DMS114 treated with DMSO at 0.1 percent for 48 hours (cell line): ENCODE results near the gene CDC7.

Experiments used
- DNase-seq: peaks from one replicate; lab custom pipeline; 2025; ENCODE audit not compliant: unreplicated experiment; lab: John Stamatoyannopoulos, UW

CDC7 gene

DNA sequence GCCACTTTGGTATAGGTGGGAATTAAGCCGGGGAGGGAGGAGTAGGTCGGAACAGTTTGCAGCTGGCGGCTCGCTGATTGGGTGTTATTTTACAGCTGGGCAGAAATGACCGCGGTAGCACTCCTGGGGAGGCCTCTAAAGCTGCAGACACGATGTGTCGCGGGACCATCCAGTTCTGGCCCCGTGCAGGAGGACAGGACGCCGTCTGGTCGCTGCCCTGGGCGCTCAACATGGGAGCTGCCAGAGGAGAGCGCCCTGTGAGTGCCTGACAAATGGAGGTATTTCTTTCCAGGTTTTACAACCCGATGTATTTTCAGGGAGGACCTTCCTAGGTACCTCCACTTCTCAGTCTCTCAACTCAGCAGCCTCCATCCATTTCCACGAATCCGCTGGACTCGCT lies 46.2 kb downstream of the CDC7 start:
- no peak for DNase-seq

GRCh38 chr1:91548376-91549040 lies 47.9 kb downstream of the CDC7 start:
- DNase-seq: no peak

GRCh38 chr1:91549041-91549735 lies 48.5 kb downstream of the CDC7 start:
- DNase-seq: no peak

DNA sequence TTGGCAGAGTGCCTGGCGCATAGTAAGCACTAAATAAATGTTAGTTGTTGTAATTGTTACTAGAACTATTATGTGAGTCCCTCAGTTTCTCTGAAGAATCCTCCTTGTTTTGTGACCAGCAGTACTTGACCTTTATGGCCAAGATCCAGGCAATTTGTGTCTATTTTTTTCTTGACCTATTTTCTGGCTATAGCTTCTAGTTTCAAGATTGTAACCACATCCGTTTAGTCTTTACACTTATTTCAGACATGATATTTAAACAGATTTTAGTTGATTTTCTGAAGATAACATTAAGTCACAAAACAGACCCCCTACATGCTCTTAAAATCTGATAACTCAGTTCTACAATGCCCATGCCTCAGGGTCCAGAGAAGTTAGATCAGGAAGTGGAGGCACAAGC lies 50.3 kb downstream of the CDC7 start:
- DNase-seq: no peak

DNA sequence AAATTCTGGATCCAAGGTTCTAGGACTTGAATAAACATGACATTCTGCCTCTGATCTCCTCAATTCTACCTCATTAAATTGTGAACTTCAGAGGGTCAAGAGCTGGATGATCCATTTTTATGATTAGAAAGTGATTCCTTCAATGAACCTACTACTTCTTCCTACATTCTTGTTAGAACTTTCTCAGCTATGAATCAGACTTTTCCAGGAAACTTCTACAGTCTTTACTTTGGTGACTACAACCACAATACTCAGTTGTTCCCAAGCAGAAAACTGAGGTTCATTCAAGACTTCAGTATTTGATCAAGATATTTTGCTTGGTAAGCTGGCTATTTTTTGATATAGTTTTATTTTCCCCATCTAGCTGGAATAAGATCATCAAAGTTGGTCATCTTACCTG lies 51.4 kb downstream of the CDC7 start:
- no peak for DNase-seq

DNA sequence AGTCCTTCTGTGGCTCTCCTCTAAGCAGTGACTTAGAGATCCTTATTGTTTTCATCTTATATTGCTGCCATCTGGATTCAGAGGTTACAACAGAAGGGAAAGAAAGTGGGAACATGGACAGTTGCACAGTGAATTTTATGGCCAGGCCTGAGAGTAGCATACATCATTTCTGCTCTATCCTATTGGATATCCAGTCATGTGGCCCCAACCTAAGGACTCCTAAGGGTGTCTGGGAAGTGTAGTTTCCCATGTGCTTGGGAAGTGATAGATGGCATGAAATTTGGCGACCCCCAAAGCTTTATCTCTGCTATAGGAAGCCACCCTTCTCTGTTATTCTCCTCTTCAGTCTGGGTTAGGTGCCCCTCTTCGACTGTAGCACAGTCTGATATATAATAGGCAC lies 51.9 kb downstream of the CDC7 start:
- no peak for DNase-seq

GRCh38 chr1:91553177-91553591 lies 52.5 kb downstream of the CDC7 start:
- DNase-seq: no peak

DNA sequence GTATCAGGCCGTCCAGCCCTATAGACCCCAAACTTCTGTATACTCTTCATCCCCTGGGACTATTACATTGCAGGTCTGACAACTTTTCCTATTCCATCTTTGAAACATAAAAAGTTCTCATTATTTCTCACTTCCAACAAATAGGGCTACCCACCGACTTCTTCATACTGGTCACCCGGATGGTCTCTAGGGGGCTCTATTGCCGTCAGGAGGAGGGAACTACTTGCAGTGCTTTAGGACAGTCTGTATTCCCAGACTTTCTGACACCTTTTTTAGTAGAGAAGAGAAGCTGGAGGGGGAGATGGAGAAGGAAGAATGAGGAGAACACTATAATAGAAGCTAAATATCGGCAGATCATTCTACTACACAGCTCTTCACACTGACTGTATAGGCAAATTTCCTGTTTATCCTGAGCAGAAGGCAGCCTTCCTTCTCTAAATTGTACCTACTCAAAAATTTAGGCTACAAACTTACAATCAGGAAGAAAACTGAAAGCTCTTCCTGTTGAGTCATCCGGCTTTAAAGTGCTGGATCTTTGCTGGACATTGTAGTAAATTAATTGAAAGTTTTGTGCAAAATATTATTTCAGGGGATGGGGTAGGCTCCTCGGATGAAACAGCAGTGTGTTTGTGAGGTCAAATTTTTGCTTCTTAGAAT lies 54.6 kb downstream of the CDC7 start:
- no peak for DNase-seq

DNA sequence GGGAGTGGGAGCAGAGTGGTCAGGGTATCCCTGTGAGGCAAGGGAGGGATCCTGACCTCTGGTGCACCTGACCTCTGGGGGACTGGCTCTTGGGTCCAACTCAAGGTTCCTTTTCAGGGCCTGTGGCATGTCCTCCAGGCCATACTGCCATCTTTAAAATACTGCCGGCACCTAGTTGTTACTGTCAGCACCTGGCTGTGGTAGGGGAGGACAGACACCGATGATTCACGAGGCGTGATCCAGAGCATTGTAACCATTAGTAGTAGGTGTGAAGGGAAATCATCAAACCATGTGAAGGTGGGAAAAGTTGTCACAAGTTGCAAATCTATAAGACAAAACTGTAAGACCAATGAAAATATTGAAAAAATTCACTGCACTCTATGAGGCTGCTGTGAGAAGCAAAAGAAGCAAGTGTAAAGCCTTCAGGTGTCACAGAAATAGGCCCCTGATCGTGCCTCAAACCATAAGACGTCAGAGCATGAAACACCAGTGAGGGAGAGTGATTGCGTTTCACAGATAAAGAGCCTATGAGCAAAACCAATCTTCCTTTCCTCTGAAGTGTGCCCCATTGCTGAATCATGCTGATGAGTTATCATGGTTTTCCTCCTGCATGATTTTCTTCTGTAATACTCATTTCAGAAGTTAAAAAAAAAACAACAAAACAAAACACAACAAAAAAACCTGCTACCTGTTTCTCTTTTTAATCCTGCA lies 55.3 kb downstream of the CDC7 start:
- no peak for DNase-seq

DNA sequence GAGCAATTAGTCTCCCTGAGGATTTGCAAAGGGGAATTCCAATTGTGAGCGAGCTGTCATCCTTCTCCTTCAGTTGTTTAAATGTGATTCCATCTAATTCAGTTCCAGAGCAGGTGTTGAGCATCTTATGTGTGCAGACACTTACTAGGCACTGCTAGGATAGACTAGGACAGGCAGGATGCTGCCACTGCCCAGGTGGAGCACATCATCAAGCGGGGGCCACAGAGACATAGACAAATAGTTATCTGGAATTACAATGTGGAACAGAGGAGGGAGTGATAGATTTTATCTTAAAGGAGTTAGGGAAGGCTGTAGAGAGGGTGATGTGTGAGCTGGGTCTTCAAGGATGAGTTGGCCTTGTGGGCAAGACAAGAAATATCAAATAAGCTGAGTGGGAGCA lies 55.9 kb downstream of the CDC7 start:
- DNase-seq: no peak

- no peak for DNase-seq
These were observed 56.5 kb downstream of the CDC7 start for GRCh38 chr1:91557039-91557690.

GRCh38 chr1:91557826-91558225 lies 57.2 kb downstream of the CDC7 start:
- no peak for DNase-seq

- no peak for DNase-seq
These were observed 58.5 kb downstream of the CDC7 start for GRCh38 chr1:91559046-91559750.

- no peak for DNase-seq
These were observed 59.4 kb downstream of the CDC7 start for GRCh38 chr1:91559838-91560565.

DNA sequence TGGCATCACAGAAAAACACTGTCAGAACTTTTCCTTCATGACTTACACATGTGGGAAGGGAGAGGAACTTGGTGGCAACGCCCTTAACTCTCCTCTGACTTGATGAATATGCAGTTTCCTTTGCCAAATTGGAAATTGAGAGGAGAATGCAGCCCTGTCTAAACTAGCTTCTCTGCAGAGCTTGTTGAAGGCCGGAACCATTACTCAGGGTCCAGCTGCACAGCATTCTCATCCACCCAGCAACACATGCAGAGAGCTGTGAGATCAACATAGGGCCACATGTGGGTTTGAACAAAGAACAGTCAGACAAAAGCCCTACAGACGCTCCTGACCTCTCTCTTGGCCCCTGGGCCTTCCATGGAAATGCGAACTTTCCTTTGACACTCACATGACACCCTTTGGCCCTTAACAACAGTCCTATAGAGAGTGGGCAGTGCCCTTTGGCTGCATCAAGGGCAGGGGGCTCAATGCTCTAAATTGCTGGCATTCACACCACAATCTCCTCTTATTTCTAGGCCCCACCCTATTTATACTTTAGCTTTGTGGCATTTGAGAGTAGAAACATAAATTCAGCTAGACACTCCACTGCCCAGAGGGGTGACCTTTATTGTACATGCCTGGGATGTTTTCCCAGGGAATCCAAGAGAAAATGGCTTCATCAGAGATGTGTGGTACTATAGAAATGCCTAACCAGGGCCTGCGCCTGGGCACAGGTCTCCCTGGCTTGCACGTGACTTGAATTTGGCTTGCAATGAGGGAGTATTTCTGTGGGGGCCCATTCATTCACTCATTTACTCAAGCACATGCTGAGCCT lies 64.4 kb downstream of the CDC7 start:
- DNase-seq: no peak

DNA sequence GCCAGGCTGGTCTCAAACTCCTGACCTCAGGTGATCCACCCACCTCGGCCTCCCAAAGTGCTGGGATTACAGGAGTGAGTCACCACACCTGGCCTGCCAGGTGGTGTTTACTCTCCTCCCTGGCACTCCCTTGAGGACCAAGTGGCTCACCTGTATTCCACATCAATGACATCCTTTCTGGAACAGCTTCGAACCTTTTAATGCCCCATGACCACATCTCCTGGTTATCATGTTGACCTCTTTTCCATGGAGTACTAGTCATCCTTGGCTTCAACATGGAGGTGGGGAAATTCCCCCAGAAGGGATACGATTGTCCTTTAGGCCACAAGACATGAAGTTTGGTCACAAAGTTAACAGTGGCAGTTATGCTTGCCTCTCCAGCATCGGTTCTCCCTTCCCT lies 66.9 kb downstream of the CDC7 start:
- no peak for DNase-seq

GRCh38 chr1:91568261-91568660 lies 67.6 kb downstream of the CDC7 start:
- no peak for DNase-seq

DNA sequence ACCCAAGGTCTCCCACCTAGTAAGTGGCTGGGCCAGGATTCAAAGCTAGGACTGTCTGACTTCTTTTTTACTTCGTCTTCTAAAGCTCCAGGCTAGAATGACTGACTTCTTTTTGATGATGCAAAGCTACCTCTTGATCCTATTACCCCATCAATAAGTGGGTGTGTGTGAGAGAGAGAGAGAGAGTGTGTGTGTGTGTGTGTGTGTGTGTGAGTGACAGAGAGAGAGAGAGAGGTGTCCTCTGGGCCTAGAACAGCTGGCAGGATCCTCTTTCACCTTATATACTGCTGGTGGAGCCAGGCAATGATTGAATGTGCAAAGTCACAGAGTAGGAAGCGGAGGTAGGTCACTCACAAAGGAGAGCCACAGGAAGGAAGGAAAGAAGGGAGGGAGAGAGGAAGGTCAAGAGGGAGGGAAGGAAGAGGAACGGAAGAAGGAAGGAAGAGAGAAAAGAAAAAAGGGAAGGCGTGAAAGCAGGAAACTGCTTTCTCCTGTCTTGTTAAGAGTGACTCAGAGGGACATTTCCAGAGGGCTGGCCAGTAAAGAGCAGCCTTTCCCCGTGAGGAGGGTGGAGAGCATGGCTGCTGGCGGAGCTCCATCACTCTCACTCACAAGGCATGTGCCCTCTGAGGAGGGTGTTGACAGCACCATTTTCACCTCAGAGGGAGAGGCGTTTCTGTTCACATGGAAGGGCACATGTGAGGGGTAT lies 68.9 kb downstream of the CDC7 start:
- no peak for DNase-seq

- no peak for DNase-seq
These were observed 69.4 kb downstream of the CDC7 start for GRCh38 chr1:91570120-91570448.
